Loucy (cell line): ENCODE data around the gene MEGF9.

ENCODE experiments used
- H2AFZ ChIP-seq: fragments of 200-600 bp; sonication (generic); 2 replicates; pipeline ENCODE4 v1.6.0; 2016; ENCODE audit warnings: antibody characterized with exemption, mild to moderate bottlenecking, low read length, moderate library complexity
- H3F3A ChIP-seq: fragments of 200-600 bp; 2 replicates; pipeline ENCODE4 v1.6.0; 2016; ENCODE audit warnings: antibody characterized with exemption, low read depth, mild to moderate bottlenecking
- H3K27me3 ChIP-seq: fragments of 200-600 bp; sonication (generic); 2 replicates; pipeline ENCODE4 v1.6.1; 2014; ENCODE audit warnings: low read length, mild to moderate bottlenecking; ENCODE audit not compliant: insufficient read depth, poor library complexity, severe bottlenecking
- H3K36me3 ChIP-seq: fragments of 200-600 bp; sonication (generic); 2 replicates; pipeline ENCODE4 v1.6.1; 2016; ENCODE audit warnings: low read length; ENCODE audit not compliant: insufficient read depth
- H3K4me1 ChIP-seq: fragments of 200-600 bp; sonication (generic); 2 replicates; pipeline ENCODE4 v1.5.1; 2014; ENCODE audit warnings: low read length, mild to moderate bottlenecking; ENCODE audit not compliant: insufficient read depth, poor library complexity, severe bottlenecking
- H3K4me2 ChIP-seq: fragments of 200-600 bp; sonication (generic); 2 replicates; pipeline ENCODE4 v1.6.0; 2014; ENCODE audit warnings: antibody characterized with exemption, low read length, low read depth, mild to moderate bottlenecking; ENCODE audit not compliant: poor library complexity, severe bottlenecking
- H3K4me3 ChIP-seq: fragments of 200-600 bp; sonication (generic); 2 replicates; pipeline ENCODE4 v1.5.1; 2014; ENCODE audit warnings: low read length, mild to moderate bottlenecking, mixed read lengths; ENCODE audit not compliant: poor library complexity, severe bottlenecking
- H3K79me2 ChIP-seq: fragments of 200-600 bp; sonication (generic); 2 replicates; pipeline ENCODE4 v1.6.1; 2014; ENCODE audit warnings: low read length; ENCODE audit not compliant: insufficient read depth
- H3K9ac ChIP-seq: fragments of 200-600 bp; sonication (generic); 2 replicates; pipeline ENCODE4 v1.6.0; 2014; ENCODE audit warnings: mild to moderate bottlenecking, low read depth, low read length, moderate library complexity; ENCODE audit not compliant: poor library complexity, severe bottlenecking
- H3K9me2 ChIP-seq: fragments of 200-600 bp; sonication (generic); replicated peaks from 2 replicates; pipeline ENCODE4 v1.6.1; 2016; ENCODE audit warnings: low read depth, low read length, mixed read lengths
- H3K9me3 ChIP-seq: fragments of 200-600 bp; sonication (generic); 2 replicates; pipeline ENCODE4 v1.6.1; 2014; ENCODE audit warnings: mild to moderate bottlenecking, antibody characterized with exemption, low read length, low read depth; ENCODE audit not compliant: insufficient read depth
- H4K20me1 ChIP-seq: fragments of 200-600 bp; sonication (generic); 2 replicates; pipeline ENCODE4 v1.6.0; 2014; ENCODE audit warnings: antibody characterized with exemption, low read length, mild to moderate bottlenecking; ENCODE audit not compliant: insufficient read depth, poor library complexity, severe bottlenecking
- CTCF ChIP-seq: fragments of 200-600 bp; sonication (generic); conservative IDR thresholded peaks from 2 replicates; pipeline ENCODE4 v1.5.1; 2014; ENCODE audit warnings: mild to moderate bottlenecking, antibody characterized with exemption, low read length
- EZH2phosphoT487 ChIP-seq: fragments of 200-600 bp; IDR thresholded peaks from 2 replicates; pipeline ENCODE4 v1.6.1; 2018; ENCODE audit warnings: antibody characterized with exemption, mild to moderate bottlenecking, moderate library complexity, borderline replicate concordance

MEGF9 gene

DNA sequence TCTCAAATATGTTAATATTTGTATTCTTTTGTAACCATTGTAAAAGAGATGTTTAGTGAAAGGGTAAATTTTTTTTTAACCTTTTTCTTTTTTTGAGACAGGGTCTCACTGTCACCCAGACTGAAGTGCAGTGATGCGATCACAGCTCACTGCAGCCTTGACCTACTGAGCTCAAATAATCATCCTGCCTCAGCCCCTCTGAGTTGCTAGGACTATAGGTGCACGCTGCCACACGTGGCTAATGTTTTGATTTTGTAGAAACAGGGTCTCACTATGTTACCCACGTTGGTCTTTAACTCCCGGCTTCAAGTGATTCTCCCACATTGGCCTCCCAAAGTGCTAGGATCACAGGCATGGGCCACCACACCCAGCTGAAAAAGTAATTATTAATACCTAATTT lies 76.4 kb downstream of the MEGF9 start:
- Histone ChIP-seq H3K4me1 (no peaks in the 10 kb centered on the region), H4K20me1 (no peaks in the 10 kb centered on the region), H2AFZ (no peak overlapping the region), H3K9me2 (no peaks in the 10 kb centered on the region), H3F3A (no peaks in the 10 kb centered on the region), H3K9ac (no peak overlapping the region), H3K36me3 (peaks cover 7% of the 10 kb centered on the region; the same call in 1 of the 2 replicates), H3K79me2 (no peaks in the 10 kb centered on the region), H3K9me3 (peaks cover 10% of the 10 kb centered on the region; the same call in 1 of the 2 replicates), H3K4me2 (no peak overlapping the region), H3K4me3 (no peak overlapping the region), H3K27me3 (no peaks in the 10 kb centered on the region)
- TF ChIP-seq EZH2phosphoT487 (no peak), CTCF (no peak)

DNA sequence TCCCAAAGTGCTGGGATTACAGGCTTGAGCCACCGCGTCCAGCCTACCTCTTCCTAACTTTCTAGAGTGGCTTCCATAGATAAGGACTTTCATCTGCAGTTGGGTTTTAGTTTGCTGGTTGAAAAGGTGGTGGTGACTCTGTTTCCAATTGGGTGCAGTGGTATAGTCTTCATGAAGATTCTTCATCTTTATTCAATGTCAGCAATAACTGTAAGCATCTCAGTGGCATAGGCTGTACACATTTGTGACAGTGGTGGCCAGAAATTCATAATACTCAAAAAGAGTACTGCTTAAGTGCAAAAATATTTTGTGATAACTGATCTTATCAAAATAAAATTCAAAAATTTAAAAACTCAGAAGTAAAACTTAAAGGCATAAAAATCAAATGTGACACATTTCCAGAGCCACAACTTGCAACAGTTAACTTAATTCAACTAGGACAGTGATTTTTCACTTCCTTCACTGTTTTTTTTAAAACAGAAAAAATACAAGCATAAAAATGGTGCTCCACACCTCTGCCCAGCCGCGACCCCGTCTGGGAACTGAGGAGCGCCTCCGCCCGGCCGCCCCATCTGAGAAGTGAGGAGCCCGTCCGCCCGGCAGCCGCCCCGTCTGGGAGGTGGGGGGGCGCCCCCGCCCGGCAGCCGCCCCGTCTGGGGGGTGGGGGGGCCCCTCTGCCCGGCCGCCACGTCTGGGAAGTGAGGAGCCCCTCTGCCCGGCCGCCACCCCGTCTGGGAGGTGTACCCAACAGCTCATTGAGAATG lies 77.9 kb downstream of the MEGF9 start:
- Histone ChIP-seq H3F3A (no peaks in the 10 kb centered on the region), H3K9me2 (no peaks in the 10 kb centered on the region), H2AFZ (no peak overlapping the region), H3K9ac (no peak overlapping the region), H3K79me2 (no peaks in the 10 kb centered on the region), H4K20me1 (no peaks in the 10 kb centered on the region), H3K9me3 (peaks cover 10% of the 10 kb centered on the region; the same call in 1 of the 2 replicates), H3K36me3 (peaks cover 7% of the 10 kb centered on the region; the same call in 1 of the 2 replicates), H3K4me2 (no peak overlapping the region), H3K4me3 (no peak overlapping the region), H3K4me1 (no peaks in the 10 kb centered on the region), H3K27me3 (no peaks in the 10 kb centered on the region)
- TF ChIP-seq CTCF (no peak), EZH2phosphoT487 (no peak)

DNA sequence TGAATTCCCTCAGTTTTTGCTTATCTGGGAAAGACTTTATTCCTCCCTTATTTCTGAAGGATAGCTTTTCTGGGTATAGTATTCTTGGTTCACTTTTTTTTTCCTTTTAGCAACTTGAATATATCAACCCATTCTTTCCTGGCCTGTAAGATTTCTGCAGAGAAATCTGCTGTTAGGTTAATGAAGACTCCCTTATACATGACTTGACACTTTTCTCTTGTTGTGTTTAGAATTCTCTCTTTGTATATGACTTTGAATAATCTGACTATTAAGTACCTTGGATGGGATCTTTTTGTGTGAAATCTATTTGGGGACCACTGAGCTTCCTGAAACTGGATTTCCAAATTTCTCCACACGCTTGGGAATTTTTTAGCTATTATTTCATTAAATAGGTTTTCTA lies 79.3 kb downstream of the MEGF9 start:
- Histone ChIP-seq H3K27me3 (no peaks in the 10 kb centered on the region), H3K9ac (no peak overlapping the region), H4K20me1 (no peaks in the 10 kb centered on the region), H3F3A (no peaks in the 10 kb centered on the region), H3K9me3 (peaks cover 10% of the 10 kb centered on the region; the same call in 1 of the 2 replicates), H3K4me3 (no peak overlapping the region), H3K4me1 (no peaks in the 10 kb centered on the region), H3K36me3 (peaks cover 7% of the 10 kb centered on the region; the same call in 1 of the 2 replicates), H2AFZ (no peak overlapping the region), H3K9me2 (no peaks in the 10 kb centered on the region), H3K4me2 (no peak overlapping the region), H3K79me2 (no peaks in the 10 kb centered on the region)
- TF ChIP-seq EZH2phosphoT487 (no peak), CTCF (no peak)
